Activated naive CD8-positive, alpha-beta T cell treated with anti-CD3 and anti-CD28 coated beads for 36 hours (primary cell): Measurements from ENCODE around the gene SLC5A4. TPM values are rescaled to one million over a fixed set of nuclear protein-coding genes. Genes with fewer than 3 reads are reported as not detected.

Experiments used
- DNase-seq: peaks from one replicate; pipeline ENCODE4 v3.0.0; 2021
- H3K27ac Mint-ChIP-seq: one replicate; pipeline ENCODE4 v1.8.0; 2022; ENCODE audit warnings: mild to moderate bottlenecking, moderate library complexity, mixed read lengths
- H3K27me3 Mint-ChIP-seq: one replicate; pipeline ENCODE4 v1.8.0; 2022; ENCODE audit warnings: mild to moderate bottlenecking, mixed read lengths
- H3K36me3 Mint-ChIP-seq: one replicate; pipeline ENCODE4 v1.8.0; 2021; ENCODE audit warnings: mild to moderate bottlenecking, mixed read lengths
- H3K4me1 Mint-ChIP-seq: one replicate; pipeline ENCODE4 v1.8.0; 2021; ENCODE audit warnings: mixed read lengths
- H3K4me3 Mint-ChIP-seq: one replicate; pipeline ENCODE4 v1.8.0; 2022; ENCODE audit warnings: mild to moderate bottlenecking, moderate library complexity, mixed read lengths
- H3K9me3 Mint-ChIP-seq: one replicate; pipeline ENCODE4 v1.8.0; 2022; ENCODE audit warnings: mixed read lengths
- total RNA-seq, 2 experiments: library from RNA; stranded (reverse); gene quantifications; one replicate each; pipeline ENCODE4 v1.2.3, GENCODE V29; 2021

SLC5A4 gene
- total RNA-seq, 2 experiments from 2014 or later, result not detected

GRCh38 chr22:32208681-32209080, 46.5 kb downstream of the SLC5A4 start:
- Mint-ChIP-seq H3K27ac (no peak overlapping the region), H3K4me3 (no peak overlapping the region), H3K4me1 (peaks cover 3% of the 10 kb centered on the region), H3K9me3 (no peaks in the 10 kb centered on the region), H3K27me3 (peaks cover 23% of the 10 kb centered on the region), H3K36me3 (no peaks in the 10 kb centered on the region)
- DNase-seq, result no peak

DNA sequence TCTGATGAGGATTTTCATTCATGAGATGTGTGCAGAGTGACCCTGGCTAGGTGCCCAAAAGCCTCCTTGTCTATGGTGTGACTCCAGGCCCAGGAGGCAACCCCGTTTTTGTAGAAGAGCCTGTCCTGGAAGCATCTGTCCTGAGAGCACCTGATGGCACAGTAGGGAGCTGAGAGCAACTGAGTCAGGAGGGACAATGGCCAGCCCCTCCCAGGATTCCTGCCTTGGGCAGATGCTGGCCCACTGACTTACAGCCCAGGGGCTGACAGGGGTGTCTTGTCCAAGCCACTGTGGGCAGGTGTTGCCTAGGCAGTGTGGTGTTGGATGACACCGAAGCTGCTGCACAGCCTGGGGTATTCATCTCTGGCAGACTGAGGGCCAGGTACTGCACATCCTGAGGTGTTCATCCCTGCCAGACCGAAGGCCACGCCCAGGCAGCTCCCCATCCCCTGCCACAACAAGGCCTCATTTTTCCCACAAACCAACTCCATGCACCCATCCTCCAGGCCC, 47.1 kb downstream of the SLC5A4 start:
- Mint-ChIP-seq H3K36me3 (no peaks in the 10 kb centered on the region), H3K27me3 (peaks cover 30% of the 10 kb centered on the region), H3K4me1 (peaks cover 4% of the 10 kb centered on the region), H3K4me3 (no peak overlapping the region), H3K27ac (no peak overlapping the region), H3K9me3 (no peaks in the 10 kb centered on the region)
- DNase-seq, result no peak

DNA sequence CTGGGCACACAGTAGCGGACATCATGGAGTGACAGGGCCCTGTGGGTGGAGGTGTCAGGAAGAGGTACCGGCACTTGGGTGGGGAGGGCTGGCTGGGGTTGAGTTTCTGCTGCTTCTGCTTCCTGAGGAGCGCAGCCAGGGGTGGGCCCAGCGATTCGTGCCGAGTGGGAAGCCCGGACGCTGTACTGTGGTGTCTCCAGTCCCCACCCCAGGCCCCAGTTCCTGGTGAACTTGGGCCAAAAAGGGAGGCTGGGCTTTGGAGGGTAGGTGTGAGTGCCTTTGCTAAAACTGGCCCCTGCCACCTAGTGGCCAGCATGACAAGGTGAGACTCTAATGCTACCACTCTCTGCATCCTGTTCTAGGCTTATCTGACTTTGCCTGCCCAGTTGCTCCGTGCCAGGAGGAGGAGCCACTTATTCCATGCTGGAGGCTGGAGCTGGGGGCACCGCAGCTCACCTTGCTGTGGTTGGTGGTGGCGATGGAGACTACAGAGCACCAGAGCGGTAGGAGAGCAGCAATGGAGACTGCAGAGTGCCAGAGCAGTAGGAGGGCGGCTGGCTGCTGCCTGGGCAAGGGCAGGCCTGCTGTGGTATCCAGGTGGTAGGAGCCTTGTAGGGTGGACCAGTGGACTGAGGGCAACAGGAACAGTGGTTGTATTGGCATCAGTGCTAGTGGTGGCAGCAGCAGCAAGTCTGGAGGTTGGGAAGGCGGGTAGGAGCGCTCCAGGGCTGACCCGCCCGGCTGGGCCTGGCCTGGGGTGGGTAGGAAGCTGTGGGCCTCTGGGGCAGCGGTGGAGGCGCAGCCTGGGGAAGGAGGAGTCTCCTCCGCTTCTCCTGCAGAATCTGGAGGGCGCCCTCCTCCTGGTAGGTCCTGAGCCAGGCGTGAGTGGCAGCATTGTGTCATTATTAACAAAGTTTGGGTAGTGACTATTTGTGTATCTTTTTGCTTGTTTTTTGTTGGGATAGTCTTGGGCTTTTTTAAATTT, 48.1 kb downstream of the SLC5A4 start:
- Mint-ChIP-seq H3K9me3 (no peaks in the 10 kb centered on the region), H3K27ac (no peak overlapping the region), H3K27me3 (peaks cover 40% of the 10 kb centered on the region), H3K4me3 (no peak overlapping the region), H3K4me1 (peaks cover 8% of the 10 kb centered on the region), H3K36me3 (no peaks in the 10 kb centered on the region)
- DNase-seq, result peak; percentile 30

- no peak overlapping the region for H3K4me3 Mint-ChIP-seq
These were observed 49.0 kb downstream of the SLC5A4 start for GRCh38 chr22:32205974-32206773.

DNA sequence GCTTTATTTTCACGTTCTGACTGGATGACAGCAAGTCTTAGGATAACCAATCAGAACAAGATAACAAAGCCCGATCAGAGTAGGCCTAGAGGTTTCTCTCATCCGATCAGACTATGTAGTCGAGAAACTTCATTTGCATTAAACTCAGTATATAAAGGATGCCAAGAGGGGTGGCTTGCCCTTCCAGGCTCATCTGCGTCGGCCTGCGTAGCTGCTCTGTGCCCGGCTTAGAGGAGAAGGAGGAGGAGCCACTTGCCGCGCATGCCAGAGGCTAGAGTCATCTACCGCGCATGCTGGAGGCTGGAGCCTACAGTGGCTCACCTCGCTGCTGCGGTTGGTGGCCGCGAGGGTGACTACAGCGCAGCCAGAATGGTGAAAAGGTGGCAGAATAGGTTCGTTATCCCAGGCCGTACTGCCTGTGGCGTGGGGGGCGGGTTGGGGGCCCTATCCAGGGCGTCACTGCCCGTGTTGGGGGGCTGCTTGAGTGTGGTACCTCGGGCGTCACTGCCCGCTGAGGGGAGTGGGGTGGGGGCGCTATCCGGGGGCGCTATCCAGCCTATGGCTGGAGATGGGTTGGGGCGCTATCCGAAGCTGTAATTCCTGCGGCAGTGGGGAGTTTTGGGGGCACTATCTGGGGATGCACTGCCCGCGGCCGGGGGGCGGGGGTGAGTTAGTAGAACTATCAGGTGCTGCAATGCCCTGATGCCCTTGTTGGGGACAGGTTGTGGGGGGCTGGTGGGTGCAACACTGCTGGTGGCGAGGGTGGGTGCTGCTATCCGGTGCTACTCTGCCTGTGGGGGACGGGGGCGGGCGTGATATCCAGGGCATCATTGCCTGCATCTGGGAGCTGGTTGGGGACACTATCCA, 50.1 kb downstream of the SLC5A4 start, which contains the start of gene RFPL2:
Gene RFPL2 (minus strand): TSS at position 218 of the 867 bp plus-strand sequence. CDS start 2,622 bp downstream, outside the sequence.
- peak within 1 kb of the TSS; percentile 69 for H3K4me3 Mint-ChIP-seq
- H3K27ac Mint-ChIP-seq, result peak within 1 kb of the TSS; percentile 31
- H3K9me3 Mint-ChIP-seq, result no peaks in the 10 kb centered on the region
- peaks cover 10% of the 10 kb centered on the region for H3K4me1 Mint-ChIP-seq
- no peaks in the 10 kb centered on the region for H3K36me3 Mint-ChIP-seq
- DNase-seq, result peak; percentile 43
- peaks cover 42% of the 10 kb centered on the region for H3K27me3 Mint-ChIP-seq

More at GRCh38 chr22:32205974-32206773, 49.0 kb downstream of the SLC5A4 start:
- Mint-ChIP-seq H3K27ac (no peak overlapping the region), H3K27me3 (peaks cover 42% of the 10 kb centered on the region), H3K36me3 (no peaks in the 10 kb centered on the region), H3K9me3 (no peaks in the 10 kb centered on the region), H3K4me1 (peaks cover 8% of the 10 kb centered on the region)
- no peak for DNase-seq

DNA sequence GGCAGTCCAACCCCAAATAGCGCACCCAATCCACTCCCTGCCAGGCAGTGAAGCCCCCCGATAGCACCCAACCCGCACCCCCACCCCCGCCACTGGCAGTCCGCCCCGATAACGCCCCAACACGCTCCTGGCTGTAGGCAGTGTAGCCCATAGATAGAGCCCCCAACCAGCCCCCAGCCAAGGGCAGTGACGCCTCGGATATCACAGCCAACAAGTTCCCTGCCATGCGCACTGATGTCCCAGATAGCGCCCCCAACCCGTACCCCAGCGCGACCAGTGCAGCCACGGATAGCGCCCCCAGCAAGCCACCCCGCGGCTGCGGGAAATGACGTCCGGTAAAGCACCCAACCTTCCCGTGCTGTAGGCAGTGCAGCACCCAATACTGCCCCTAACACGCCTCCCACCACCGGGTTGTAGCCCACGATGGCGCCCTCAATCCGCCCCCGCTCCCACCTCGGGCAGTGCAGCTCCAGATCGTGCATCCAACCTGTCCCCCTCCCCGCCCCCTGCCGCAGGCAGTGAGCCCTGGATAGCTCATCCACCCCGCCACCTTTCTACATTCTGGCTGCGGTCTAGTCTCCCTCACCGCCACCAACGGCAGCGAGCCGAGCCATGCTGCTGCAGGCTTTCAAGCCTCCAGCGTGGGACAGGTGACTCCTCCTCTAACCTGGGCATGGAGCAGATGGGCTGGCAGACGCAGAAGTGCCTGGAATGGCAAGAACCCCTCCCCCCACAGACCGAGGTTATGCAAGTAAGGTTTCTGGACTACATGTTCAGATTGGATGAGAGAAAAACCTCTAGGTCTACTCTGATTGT, 50.9 kb downstream of the SLC5A4 start:
- Mint-ChIP-seq H3K9me3 (no peaks in the 10 kb centered on the region), H3K36me3 (no peaks in the 10 kb centered on the region), H3K27me3 (peaks cover 42% of the 10 kb centered on the region), H3K4me3 (peak overlapping the region; percentile 69), H3K4me1 (peaks cover 10% of the 10 kb centered on the region), H3K27ac (no peak overlapping the region)
- DNase-seq, result peak; percentile 24

GRCh38 chr22:32203181-32204039, 51.7 kb downstream of the SLC5A4 start:
- no peak for DNase-seq
- H3K4me1 Mint-ChIP-seq, result peaks cover 10% of the 10 kb centered on the region
- peaks cover 42% of the 10 kb centered on the region for H3K27me3 Mint-ChIP-seq
- peak overlapping the region; percentile 69 for H3K4me3 Mint-ChIP-seq
- H3K36me3 Mint-ChIP-seq, result no peaks in the 10 kb centered on the region
- H3K9me3 Mint-ChIP-seq, result no peaks in the 10 kb centered on the region
- H3K27ac Mint-ChIP-seq, result no peak overlapping the region

DNA sequence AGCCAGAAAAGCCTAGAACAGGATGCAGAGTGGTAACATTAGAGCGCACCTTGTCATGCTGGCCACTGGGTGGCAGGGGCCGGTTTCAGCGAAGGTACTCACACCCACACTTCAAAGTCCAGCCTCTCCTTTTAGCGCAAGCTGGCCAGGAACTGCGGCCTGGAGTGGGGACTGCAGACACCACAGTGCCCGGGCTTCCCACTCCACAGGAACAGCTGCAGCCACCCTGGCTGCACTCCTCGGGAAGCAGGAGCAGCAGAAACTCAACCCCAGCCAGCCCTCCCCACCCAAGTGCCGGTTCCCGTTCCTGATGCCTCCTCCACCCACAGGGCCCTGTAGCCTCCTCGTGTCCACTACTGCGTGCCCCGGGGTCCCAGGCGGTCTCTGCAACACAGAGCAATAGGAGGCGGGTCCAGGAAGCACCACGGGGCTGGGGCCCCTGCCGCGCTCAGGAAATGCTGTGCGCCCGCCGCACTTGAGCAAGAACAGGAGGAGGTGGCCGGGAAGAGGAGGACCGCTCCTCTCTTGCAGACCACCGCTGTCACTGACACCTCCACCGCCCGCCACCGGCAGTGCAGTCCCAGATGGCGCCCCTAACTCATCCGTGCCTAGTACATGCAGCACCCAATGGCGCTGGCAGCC, 52.5 kb downstream of the SLC5A4 start:
- H3K36me3 Mint-ChIP-seq, result no peaks in the 10 kb centered on the region
- no peak overlapping the region for H3K27ac Mint-ChIP-seq
- peaks cover 42% of the 10 kb centered on the region for H3K27me3 Mint-ChIP-seq
- peaks cover 10% of the 10 kb centered on the region for H3K4me1 Mint-ChIP-seq
- peak; percentile 32 for DNase-seq
- peak overlapping the region; percentile 69 for H3K4me3 Mint-ChIP-seq
- no peaks in the 10 kb centered on the region for H3K9me3 Mint-ChIP-seq

- H3K27me3 Mint-ChIP-seq, result peaks cover 42% of the 10 kb centered on the region
- no peak for DNase-seq
- H3K4me1 Mint-ChIP-seq, result peaks cover 10% of the 10 kb centered on the region
- no peaks in the 10 kb centered on the region for H3K9me3 Mint-ChIP-seq
- H3K27ac Mint-ChIP-seq, result no peak overlapping the region
- no peaks in the 10 kb centered on the region for H3K36me3 Mint-ChIP-seq
- H3K4me3 Mint-ChIP-seq, result no peak overlapping the region
These were observed 53.0 kb downstream of the SLC5A4 start for GRCh38 chr22:32202161-32202538.

DNA sequence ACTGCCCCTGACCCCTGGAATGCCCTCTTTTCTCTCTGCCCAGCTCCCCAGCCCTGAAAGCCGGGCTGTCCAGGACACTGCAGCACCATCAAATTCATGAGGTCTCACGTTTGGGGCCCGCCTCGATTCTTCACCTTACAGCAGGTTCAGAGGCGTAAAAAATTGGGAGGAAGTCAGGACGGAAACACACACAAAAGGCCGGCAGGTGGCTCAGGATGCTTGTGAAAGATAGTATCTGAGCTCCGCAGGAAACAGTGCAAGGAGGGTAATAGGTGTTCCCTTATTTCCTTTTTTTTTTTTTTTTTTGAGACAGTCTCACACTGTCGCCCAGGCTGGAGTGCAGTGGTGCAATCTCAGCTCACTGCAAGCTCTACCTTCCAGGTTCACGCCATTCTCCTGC, 54.4 kb downstream of the SLC5A4 start:
- Mint-ChIP-seq H3K27ac (no peak overlapping the region), H3K36me3 (no peaks in the 10 kb centered on the region), H3K27me3 (peaks cover 38% of the 10 kb centered on the region), H3K4me3 (no peak overlapping the region), H3K4me1 (peaks cover 8% of the 10 kb centered on the region), H3K9me3 (no peaks in the 10 kb centered on the region)
- DNase-seq, result no peak

DNA sequence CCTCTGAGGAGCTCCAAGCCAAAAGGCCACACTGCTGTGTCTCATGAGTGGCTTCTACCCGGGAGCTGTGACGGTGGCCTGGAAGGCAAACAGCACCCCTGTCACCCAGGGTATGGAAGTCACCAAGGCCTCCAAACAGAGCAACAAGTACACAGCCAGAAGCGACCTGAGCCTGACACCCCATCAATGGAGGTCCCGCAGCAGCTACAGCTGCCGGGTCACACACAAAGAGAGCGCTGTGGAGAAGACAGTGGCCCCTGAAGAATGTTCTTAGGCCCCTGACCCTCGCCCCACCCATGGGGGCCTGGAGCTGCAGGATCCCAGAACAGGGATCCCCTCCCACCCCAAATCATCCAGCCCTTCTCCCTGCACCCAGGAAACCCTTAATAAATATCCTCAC, 55.2 kb downstream of the SLC5A4 start:
- no peaks in the 10 kb centered on the region for H3K36me3 Mint-ChIP-seq
- no peak overlapping the region for H3K4me3 Mint-ChIP-seq
- no peak for DNase-seq
- peaks cover 8% of the 10 kb centered on the region for H3K4me1 Mint-ChIP-seq
- peaks cover 32% of the 10 kb centered on the region for H3K27me3 Mint-ChIP-seq
- H3K9me3 Mint-ChIP-seq, result no peaks in the 10 kb centered on the region
- no peak overlapping the region for H3K27ac Mint-ChIP-seq

DNA sequence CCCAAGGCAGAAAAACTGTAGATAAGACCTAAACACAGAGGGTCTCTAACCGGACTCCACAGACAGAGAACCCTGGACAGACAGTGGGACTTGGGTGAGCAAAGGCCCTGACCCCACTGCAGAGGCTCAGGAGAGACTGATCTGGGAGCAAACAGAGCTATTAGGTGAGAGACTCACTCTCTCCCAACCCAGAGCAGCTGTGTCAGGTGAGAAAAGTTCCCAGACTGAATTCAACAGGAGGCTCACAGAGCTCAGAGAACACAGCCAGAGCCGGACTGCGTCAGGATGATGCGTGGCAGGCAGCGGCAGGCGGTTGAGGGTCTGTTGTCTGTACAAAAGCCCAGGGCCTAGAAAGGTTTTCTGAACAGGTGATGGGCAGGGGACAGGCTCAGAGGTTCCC, 55.8 kb downstream of the SLC5A4 start:
- H3K27me3 Mint-ChIP-seq, result peaks cover 25% of the 10 kb centered on the region
- peaks cover 8% of the 10 kb centered on the region for H3K4me1 Mint-ChIP-seq
- no peak overlapping the region for H3K27ac Mint-ChIP-seq
- H3K9me3 Mint-ChIP-seq, result no peaks in the 10 kb centered on the region
- no peak overlapping the region for H3K4me3 Mint-ChIP-seq
- DNase-seq, result no peak
- no peaks in the 10 kb centered on the region for H3K36me3 Mint-ChIP-seq
